IMR-90 (cell line): Measurements from ENCODE around the gene MAGEB1. TPM values are rescaled to one million over a fixed set of nuclear protein-coding genes. Genes with fewer than 3 reads are reported as not detected.

ENCODE experiments used
- ATAC-seq: fragments of 200-7000 bp; cut with Tn5 transposase; 2 replicates; pipeline ENCODE4 v1.9.1; 2020; ENCODE audit warnings: low read depth, mild to moderate bottlenecking, moderate library complexity
- BruUV-seq: library from RNA; stranded (reverse); fragments of 400-500 nt; replicated peaks from 2 replicates; lab custom pipeline; 2021; lab: Mats Ljungman, UMichigan
- CTCF ChIA-PET: fragments of 300-600 bp; formaldehyde crosslinking; extraction: SDS; loops from one replicate; lab custom pipeline; 2021; ENCODE audit warnings: antibody characterized with exemption; lab: Yijun Ruan, JAX
- POLR2A ChIA-PET: fragments of 300-600 bp; sonication (Branson Sonifier 250); formaldehyde crosslinking; loops from one replicate; lab custom pipeline; 2022; ENCODE audit warnings: antibody characterized with exemption; ENCODE audit not compliant: unreplicated experiment; lab: Charles Lee
- DNase-seq: peaks from one replicate; pipeline ENCODE4 v3.0.0; 2013
- H2AFZ ChIP-seq: replicated peaks from 2 replicates; pipeline ENCODE3; 2013; ENCODE audit warnings: low read length, mild to moderate bottlenecking; ENCODE audit not compliant: poor library complexity
- H2AK5ac ChIP-seq: 2 replicates; pipeline ENCODE4 v1.6.1; 2013; ENCODE audit warnings: low read depth, low read length, inconsistent platforms
- H2AK9ac ChIP-seq: replicated peaks from 2 replicates; pipeline ENCODE3; 2013; ENCODE audit warnings: mild to moderate bottlenecking, low read depth, low read length, moderate library complexity; ENCODE audit not compliant: poor library complexity
- H2BK120ac ChIP-seq: 2 replicates; pipeline ENCODE4 v1.6.1; 2013; ENCODE audit warnings: low read depth, low read length, inconsistent platforms
- H2BK15ac ChIP-seq: 3 replicates; pipeline ENCODE4 v1.6.1; 2013; ENCODE audit warnings: low read depth, low read length, inconsistent platforms
- H2BK20ac ChIP-seq: 2 replicates; pipeline ENCODE4 v1.6.1; 2013; ENCODE audit warnings: low read depth, mild to moderate bottlenecking, inconsistent platforms, low read length, moderate library complexity
- H2BK5ac ChIP-seq: 2 replicates; pipeline ENCODE4 v1.6.1; 2013; ENCODE audit warnings: mild to moderate bottlenecking, low read depth, low read length, inconsistent platforms; ENCODE audit not compliant: poor library complexity, severe bottlenecking
- H3K14ac ChIP-seq: replicated peaks from 2 replicates; pipeline ENCODE4 v1.6.1; 2013; ENCODE audit warnings: low read depth, low read length, inconsistent platforms
- H3K18ac ChIP-seq: 2 replicates; pipeline ENCODE4 v1.6.1; 2013; ENCODE audit warnings: low read depth, low read length, control low read depth
- H3K23ac ChIP-seq: 2 replicates; pipeline ENCODE4 v1.6.1; 2013; ENCODE audit warnings: low read depth, low read length, inconsistent platforms
- H3K27ac ChIP-seq: 2 replicates; pipeline ENCODE4 v1.5.1; 2013; ENCODE audit warnings: mild to moderate bottlenecking, control low read depth, low read length; ENCODE audit not compliant: insufficient read depth
- H3K27me3 ChIP-seq: 2 replicates; pipeline ENCODE4 v1.6.1; 2013; ENCODE audit warnings: low read length; ENCODE audit not compliant: control insufficient read depth, insufficient read depth
- H3K36me3 ChIP-seq: 2 replicates; pipeline ENCODE4 v1.6.1; 2013; ENCODE audit warnings: low read length, mixed read lengths; ENCODE audit not compliant: control insufficient read depth, insufficient read depth
- H3K4ac ChIP-seq: 2 replicates; pipeline ENCODE4 v1.6.1; 2013; ENCODE audit warnings: low read depth, low read length, inconsistent platforms
- H3K4me1 ChIP-seq: 2 replicates; pipeline ENCODE4 v1.6.1; 2013; ENCODE audit warnings: low read length, mixed read lengths; ENCODE audit not compliant: control insufficient read depth, insufficient read depth
- H3K4me2 ChIP-seq: 2 replicates; pipeline ENCODE4 v1.6.1; 2013; ENCODE audit warnings: low read depth, mild to moderate bottlenecking, control low read depth, low read length, moderate library complexity
- H3K4me3 ChIP-seq: 2 replicates; pipeline ENCODE4 v1.5.1; 2013; ENCODE audit warnings: low read depth, mild to moderate bottlenecking, control low read depth, low read length, moderate library complexity; ENCODE audit not compliant: insufficient read depth
- H3K56ac ChIP-seq: 2 replicates; pipeline ENCODE4 v1.6.1; 2013; ENCODE audit warnings: low read length, inconsistent platforms; ENCODE audit not compliant: insufficient read depth; ENCODE audit errors: extremely low read depth
- H3K79me1 ChIP-seq, 2 experiments: 2 replicates each; pipeline ENCODE4 v1.6.1; 2013; ENCODE audit warnings: low read length in 2 of 2, inconsistent platforms in 1 of 2, low read depth in 1 of 2
- H3K9ac ChIP-seq: 2 replicates; pipeline ENCODE4 v1.6.1; 2013; ENCODE audit warnings: low read depth, low read length, control low read depth
- H3K9me1 ChIP-seq: 2 replicates; pipeline ENCODE4 v1.6.1; 2013; ENCODE audit warnings: low read length, inconsistent platforms; ENCODE audit not compliant: insufficient read depth
- H3K9me3 ChIP-seq: 2 replicates; pipeline ENCODE4 v1.6.1; 2013; ENCODE audit warnings: low read length; ENCODE audit not compliant: control insufficient read depth, insufficient read depth
- H4K20me1 ChIP-seq: 2 replicates; pipeline ENCODE4 v1.6.1; 2013; ENCODE audit warnings: low read length, inconsistent platforms; ENCODE audit not compliant: insufficient read depth
- H4K5ac ChIP-seq: 2 replicates; pipeline ENCODE4 v1.6.1; 2013; ENCODE audit warnings: mild to moderate bottlenecking, low read depth, low read length, control low read depth
- H4K8ac ChIP-seq, 2 experiments: 2 replicates each; pipeline ENCODE4 v1.6.1; 2013; ENCODE audit warnings: low read depth in 2 of 2, low read length in 2 of 2, control low read depth in 1 of 2, inconsistent platforms in 1 of 2
- H4K91ac ChIP-seq: 2 replicates; pipeline ENCODE4 v1.6.1; 2013; ENCODE audit warnings: low read depth, low read length, inconsistent platforms; ENCODE audit not compliant: insufficient read depth
- BHLHE40 ChIP-seq: fragments of 150-350 bp; IDR thresholded peaks from 2 replicates; pipeline ENCODE4 v1.6.1; 2016; ENCODE audit warnings: mild to moderate bottlenecking, low read depth, low read length
- CEBPB ChIP-seq: IDR thresholded peaks from 2 replicates; pipeline ENCODE4 v1.6.1; 2012; ENCODE audit warnings: low read depth, low read length, improper control_type of control experiment
- CHD1 ChIP-seq: IDR thresholded peaks from 2 replicates; pipeline ENCODE4 v1.6.1; 2012; ENCODE audit warnings: low read depth, low read length, improper control_type of control experiment
- CTCF ChIP-seq: conservative IDR thresholded peaks from 2 replicates; pipeline ENCODE4 v1.5.1; 2012; ENCODE audit warnings: mild to moderate bottlenecking, low read depth, low read length, improper control_type of control experiment
- ELK1 ChIP-seq: fragments of 150-350 bp; IDR thresholded peaks from 2 replicates; pipeline ENCODE4 v1.6.1; 2016; ENCODE audit warnings: low read depth, mild to moderate bottlenecking, low read length, moderate library complexity, borderline replicate concordance
- FOS ChIP-seq: fragments of 150-350 bp; IDR thresholded peaks from 2 replicates; pipeline ENCODE4 v1.6.1; 2016; ENCODE audit warnings: low read depth, low read length
- MAFK ChIP-seq: IDR thresholded peaks from 2 replicates; pipeline ENCODE4 v1.6.1; 2012; ENCODE audit warnings: low read depth, low read length, improper control_type of control experiment
- MAZ ChIP-seq: IDR thresholded peaks from 2 replicates; pipeline ENCODE4 v1.6.1; 2012; ENCODE audit warnings: low read depth, mild to moderate bottlenecking, low read length, improper control_type of control experiment, moderate library complexity, borderline replicate concordance
- MXI1 ChIP-seq: IDR thresholded peaks from 2 replicates; pipeline ENCODE4 v1.6.1; 2012; ENCODE audit warnings: low read depth, mild to moderate bottlenecking, low read length, moderate library complexity, borderline replicate concordance
- NFE2L2 ChIP-seq: fragments of 150-350 bp; IDR thresholded peaks from 2 replicates; pipeline ENCODE4 v1.6.1; 2016; ENCODE audit warnings: low read depth, mild to moderate bottlenecking, low read length
- POLR2A ChIP-seq: IDR thresholded peaks from 2 replicates; pipeline ENCODE4 v1.6.1; 2012; ENCODE audit warnings: mild to moderate bottlenecking, low read depth, low read length
- RAD21 ChIP-seq: IDR thresholded peaks from 2 replicates; pipeline ENCODE4 v1.6.1; 2012; ENCODE audit warnings: low read length, improper control_type of control experiment
- RCOR1 ChIP-seq: IDR thresholded peaks from 2 replicates; pipeline ENCODE4 v1.6.1; 2012; ENCODE audit warnings: mild to moderate bottlenecking, low read length, improper control_type of control experiment; ENCODE audit not compliant: insufficient replicate concordance
- RFX5 ChIP-seq: IDR thresholded peaks from 2 replicates; pipeline ENCODE4 v1.8.0; 2012; ENCODE audit warnings: low read depth, mild to moderate bottlenecking, low read length, moderate library complexity
- SMC3 ChIP-seq: fragments of 150-350 bp; IDR thresholded peaks from 2 replicates; pipeline ENCODE4 v1.6.1; 2016; ENCODE audit warnings: low read depth, mild to moderate bottlenecking, antibody characterized with exemption, low read length, moderate library complexity
- USF2 ChIP-seq: fragments of 150-350 bp; IDR thresholded peaks from 2 replicates; pipeline ENCODE4 v1.6.1; 2017; ENCODE audit warnings: mild to moderate bottlenecking, antibody characterized with exemption, low read length, low read depth
- dilution Hi-C: fragments of 300-500 bp; cut with HindIII; formaldehyde crosslinking; loops from one replicate; pipeline ENCODE4 v1.14.3; 2018; ENCODE audit warnings: low sequenced_read_pairs; ENCODE audit not compliant: unreplicated experiment
- in situ Hi-C: fragments of 300-500 bp; cut with MboI; formaldehyde crosslinking; loops from 3 replicates; pipeline ENCODE4 v1.14.3; 2019; ENCODE audit warnings: low sequenced_read_pairs, inconsistent platforms, mixed read lengths
- intact Hi-C: fragments of 100-400 bp; cut with micrococcal nuclease; formaldehyde crosslinking; loops from 2 replicates; pipeline ENCODE4 v1.10.0; 2022
- polyA plus RNA-seq, 3 experiments: library from polyadenylated mRNA; depleted of rRNA; stranded (reverse); fragments of >200 nt; gene quantifications; 2 replicates each; pipeline ENCODE4 v1.2.3, GENCODE V29; 2012; ENCODE audit warnings: low replicate concordance in 1 of 3
- total RNA-seq: library from RNA; depleted of rRNA; stranded (reverse); fragments of >200 nt; gene quantifications from 2 replicates; pipeline ENCODE4 v1.2.3, GENCODE V29; 2012

Gene MAGEB1
- total and polyA plus RNA-seq, 2 of the 4 experiments (the other 2 are of a cell fraction): not detected

GRCh38 chrX:30301208-30301607 lies 54.3 kb downstream of the MAGEB1 start:
- no peak overlapping the region for H3K4me2 ChIP-seq
- H3K36me3 ChIP-seq: no peaks in the 10 kb centered on the region
- DNase-seq: no peak
- no peak for TF ChIP-seq CEBPB
- no peak for TF ChIP-seq NFE2L2
- no peak for TF ChIP-seq ELK1
- TF ChIP-seq SMC3: no peak
- TF ChIP-seq CHD1: no peak
- no peak for TF ChIP-seq MAFK
- TF ChIP-seq MXI1: no peak
- TF ChIP-seq POLR2A: no peak
- TF ChIP-seq FOS: no peak
- no peak for TF ChIP-seq RFX5
- no peak for TF ChIP-seq USF2
- TF ChIP-seq RCOR1: no peak
- TF ChIP-seq MAZ: no peak
- no peak for TF ChIP-seq BHLHE40
- no peak for TF ChIP-seq CTCF
- no peak for TF ChIP-seq RAD21
- no peak for ATAC-seq
- H3K56ac ChIP-seq: no peak overlapping the region
- in situ Hi-C loops: no loop called here
- dilution Hi-C loops: no loop called here
- H2AK5ac ChIP-seq: no peak overlapping the region
- ChIA-PET CTCF (interaction anchor here (0.6 kb wide), 1 partner anchor 75 kb away, joined by 11 read pairs; no protein-coding TSS in a partner anchor), POLR2A (interaction anchor here (0.7 kb wide), 1 partner anchor 37 kb away, joined by 3 read pairs; no protein-coding TSS in a partner anchor)
- H3K18ac ChIP-seq: no peak overlapping the region
- no TSS peak for BruUV-seq
- no peak overlapping the region for H3K23ac ChIP-seq
- H2AK9ac ChIP-seq: no peak overlapping the region
- H3K9me1 ChIP-seq: no peaks in the 10 kb centered on the region
- no peak overlapping the region for H2BK5ac ChIP-seq
- intact Hi-C loops: no loop called here
- no peak overlapping the region for H3K4me3 ChIP-seq
- H3K27ac ChIP-seq: no peak overlapping the region
- no peaks in the 10 kb centered on the region; the same call in 1 of the 2 replicates for H3K27me3 ChIP-seq
- no peak overlapping the region for H2AFZ ChIP-seq
- H3K4me1 ChIP-seq: no peaks in the 10 kb centered on the region
- H2BK20ac ChIP-seq: no peak overlapping the region
- no peak overlapping the region for H2BK15ac ChIP-seq
- H3K79me1 ChIP-seq: no peaks in the 10 kb centered on the region
- H3K14ac ChIP-seq: no peak overlapping the region
- H3K4ac ChIP-seq: no peak overlapping the region
- no peaks in the 10 kb centered on the region for H4K20me1 ChIP-seq
- H4K91ac ChIP-seq: no peak overlapping the region
- H2BK120ac ChIP-seq: no peak overlapping the region
- H4K8ac ChIP-seq: no peak overlapping the region
- H3K9ac ChIP-seq: no peak overlapping the region
- H3K9me3 ChIP-seq: no peaks in the 10 kb centered on the region
- no peak overlapping the region for H4K5ac ChIP-seq
